Kidney epithelial cell (primary cell): ENCODE measurements around the gene DCTN2. TPM values are rescaled to one million over a fixed set of nuclear protein-coding genes. Genes with fewer than 3 reads are reported as not detected.

ENCODE experiments used
- DNase-seq: peaks from one replicate; pipeline ENCODE4 v3.0.0-alpha.2; 2010; ENCODE audit warnings: low read depth
- H3K27me3 ChIP-seq: 2 replicates; pipeline ENCODE4 v1.6.0; 2011; ENCODE audit warnings: low read length; ENCODE audit not compliant: control insufficient read depth, insufficient read depth
- H3K36me3 ChIP-seq: 2 replicates; pipeline ENCODE4 v1.5.1; 2011; ENCODE audit warnings: low read length; ENCODE audit not compliant: control insufficient read depth, insufficient read depth
- H3K4me3 ChIP-seq: 2 replicates; pipeline ENCODE4 v1.5.1; 2011; ENCODE audit warnings: low read depth, mild to moderate bottlenecking, control low read depth, low read length
- total RNA-seq: library from RNA; depleted of rRNA; stranded (reverse); fragments of >200 nt; gene quantifications from 2 replicates; pipeline ENCODE4 v1.2.3, GENCODE V29; 2015
- TF ChIP-seq, protein P1 (sequence below): IDR thresholded peaks from 2 replicates; pipeline ENCODE4 v1.5.1; 2011; ENCODE audit warnings: mild to moderate bottlenecking, moderate library complexity, low read length, control low read depth, inconsistent platforms; ENCODE audit not compliant: insufficient read depth, poor library complexity, severe bottlenecking

The DCTN2 gene
- total RNA-seq, 1 donor from 2014 or later: 154 TPM

DNA sequence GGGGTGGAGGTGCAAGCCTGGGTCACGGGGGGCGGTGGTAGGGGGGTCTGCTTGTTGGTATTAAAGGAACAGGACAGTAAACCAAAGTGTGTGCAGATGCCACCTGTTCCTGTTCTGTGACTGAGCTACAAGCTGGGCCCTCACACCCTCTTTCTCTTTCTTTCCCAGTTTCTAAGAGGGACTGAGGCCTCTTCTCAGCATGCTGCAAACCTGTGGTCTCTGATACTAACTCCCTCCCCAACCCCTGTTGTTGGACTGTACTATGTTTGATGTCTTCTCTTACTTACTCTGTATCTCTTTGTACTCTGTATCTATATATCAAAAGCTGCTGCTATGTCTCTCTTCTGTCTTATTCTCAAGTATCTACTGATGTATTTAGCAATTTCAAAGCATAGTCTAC is 37.1 kb upstream of the DCTN2 start:
- Histone ChIP-seq H3K27me3 (no peaks in the 10 kb centered on the region), H3K4me3 (no peak overlapping the region), H3K36me3 (peaks cover 3% of the 10 kb centered on the region)
- no peak for DNase-seq
- TF ChIP-seq, protein P1, sequence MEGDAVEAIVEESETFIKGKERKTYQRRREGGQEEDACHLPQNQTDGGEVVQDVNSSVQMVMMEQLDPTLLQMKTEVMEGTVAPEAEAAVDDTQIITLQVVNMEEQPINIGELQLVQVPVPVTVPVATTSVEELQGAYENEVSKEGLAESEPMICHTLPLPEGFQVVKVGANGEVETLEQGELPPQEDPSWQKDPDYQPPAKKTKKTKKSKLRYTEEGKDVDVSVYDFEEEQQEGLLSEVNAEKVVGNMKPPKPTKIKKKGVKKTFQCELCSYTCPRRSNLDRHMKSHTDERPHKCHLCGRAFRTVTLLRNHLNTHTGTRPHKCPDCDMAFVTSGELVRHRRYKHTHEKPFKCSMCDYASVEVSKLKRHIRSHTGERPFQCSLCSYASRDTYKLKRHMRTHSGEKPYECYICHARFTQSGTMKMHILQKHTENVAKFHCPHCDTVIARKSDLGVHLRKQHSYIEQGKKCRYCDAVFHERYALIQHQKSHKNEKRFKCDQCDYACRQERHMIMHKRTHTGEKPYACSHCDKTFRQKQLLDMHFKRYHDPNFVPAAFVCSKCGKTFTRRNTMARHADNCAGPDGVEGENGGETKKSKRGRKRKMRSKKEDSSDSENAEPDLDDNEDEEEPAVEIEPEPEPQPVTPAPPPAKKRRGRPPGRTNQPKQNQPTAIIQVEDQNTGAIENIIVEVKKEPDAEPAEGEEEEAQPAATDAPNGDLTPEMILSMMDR: no peak

DNA sequence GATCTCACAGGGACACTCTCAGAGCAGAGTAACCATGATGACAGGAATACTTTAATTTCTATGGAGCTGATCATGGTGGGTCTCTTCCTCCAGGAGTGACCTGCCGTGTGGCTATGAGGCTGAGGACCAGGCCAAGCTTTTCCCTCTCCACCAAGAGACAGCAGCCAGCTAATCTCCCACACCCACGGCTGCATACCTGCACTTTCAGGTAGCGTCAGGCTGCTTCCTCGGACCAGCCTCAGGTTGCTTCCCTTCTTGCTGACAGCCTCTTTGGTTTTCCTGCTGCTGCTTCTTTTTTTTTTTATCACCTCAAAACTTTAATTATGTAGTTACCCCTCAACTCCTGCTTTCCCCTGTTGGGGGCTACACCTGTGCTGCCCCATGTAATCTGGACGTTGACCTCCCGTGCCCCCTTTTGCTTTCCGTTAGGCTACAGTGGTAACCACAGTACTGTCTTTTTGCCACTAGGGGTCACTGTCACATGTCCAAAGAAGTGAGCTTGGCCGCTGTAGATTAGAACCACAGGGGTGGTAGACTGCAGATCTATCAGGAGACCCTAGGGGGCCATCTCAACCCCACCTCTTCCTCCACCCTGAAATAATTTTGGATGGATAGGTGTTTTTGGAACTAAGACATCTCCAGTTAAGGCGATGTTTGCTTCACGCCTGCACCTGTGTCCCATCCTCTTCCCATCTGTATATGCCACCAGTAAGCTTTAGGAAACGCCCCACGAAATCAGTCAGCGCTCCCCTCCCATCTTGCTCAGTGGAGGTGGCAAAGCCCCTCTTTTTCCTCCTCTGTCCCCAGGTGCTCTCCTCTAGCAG is 36.2 kb upstream of the DCTN2 start:
- Histone ChIP-seq H3K4me3 (no peak overlapping the region), H3K36me3 (peaks cover 3% of the 10 kb centered on the region), H3K27me3 (no peaks in the 10 kb centered on the region)
- TF ChIP-seq, protein P1: peak; percentile 90
- DNase-seq: peak; percentile 35

DNA sequence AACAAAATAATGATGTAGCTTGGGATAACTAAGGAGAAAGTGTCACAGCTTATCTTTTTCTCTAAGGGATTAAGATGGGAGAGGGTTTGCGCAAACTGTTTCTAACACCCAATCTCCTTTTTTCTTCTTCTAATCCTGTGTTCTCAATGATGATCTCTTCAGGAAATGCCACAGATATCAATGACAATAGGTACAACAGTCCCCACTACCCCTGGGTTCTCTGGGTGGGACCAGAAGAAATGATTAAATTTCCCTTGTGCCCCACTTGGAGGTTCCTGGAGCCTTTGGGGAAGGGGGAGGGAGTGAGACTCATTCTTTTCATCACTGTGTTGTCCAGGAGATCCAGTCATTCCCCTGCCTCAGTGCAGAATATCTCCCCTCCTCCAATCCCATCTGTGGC is 35.4 kb upstream of the DCTN2 start:
- TF ChIP-seq, protein P1: no peak
- H3K4me3 ChIP-seq: no peak overlapping the region
- no peak for DNase-seq

DNA sequence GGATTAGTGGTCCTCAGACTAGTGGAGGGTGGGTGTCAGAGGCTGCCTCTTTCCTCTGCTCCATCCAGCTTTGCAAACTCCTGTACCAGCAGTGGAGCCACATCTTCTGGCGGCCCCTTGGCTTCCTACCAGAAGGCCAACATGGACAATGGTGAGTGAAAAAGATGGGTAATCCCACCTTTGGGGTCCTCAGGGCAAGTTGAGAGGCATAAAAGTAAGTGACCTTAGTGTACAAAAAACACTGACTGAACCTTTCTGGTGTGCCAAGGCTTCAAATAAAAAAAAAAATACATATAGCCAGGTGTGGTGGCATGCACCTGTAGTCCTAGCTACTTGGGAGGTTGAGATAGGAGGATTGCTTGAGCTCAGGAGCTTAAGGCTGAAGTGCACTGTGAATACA is 34.8 kb upstream of the DCTN2 start:
- Histone ChIP-seq H3K27me3 (no peaks in the 10 kb centered on the region), H3K4me3 (no peak overlapping the region), H3K36me3 (peaks cover 3% of the 10 kb centered on the region)
- TF ChIP-seq, protein P1: no peak
- no peak for DNase-seq

More for the DNA sequence above, 35.4 kb upstream of the DCTN2 start:
- Histone ChIP-seq H3K27me3 (no peaks in the 10 kb centered on the region), H3K36me3 (peaks cover 3% of the 10 kb centered on the region)

DNA sequence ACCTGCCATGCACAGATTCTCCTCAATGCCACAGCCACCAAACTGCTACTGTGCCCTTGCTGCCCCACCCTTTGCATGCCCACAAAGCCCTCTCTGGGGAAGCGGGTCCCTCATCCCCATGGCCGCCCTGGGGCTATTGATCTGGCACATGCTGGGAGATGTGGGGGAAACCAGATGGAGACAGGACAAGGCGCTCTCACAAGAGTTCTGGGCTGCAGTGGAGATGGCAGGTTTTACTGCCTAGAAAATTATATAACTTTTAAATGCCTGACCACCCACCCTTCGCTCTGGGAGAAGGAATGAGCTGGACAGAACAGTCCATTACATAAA is 33.4 kb upstream of the DCTN2 start:
- TF ChIP-seq, protein P1: no peak
- H3K4me3 ChIP-seq: no peak overlapping the region
- DNase-seq: no peak
- H3K36me3 ChIP-seq: peaks cover 2% of the 10 kb centered on the region
- no peaks in the 10 kb centered on the region for H3K27me3 ChIP-seq
